Right forelimb (tissue), 1 donor: ENCODE results near the gene MICU1.
"Not testable (repeated sequence)": the region's sequence is repeated elsewhere in the genome, so short reads cannot be mapped to it uniquely, and the experiment has no call there.

Source experiments
- DNase-seq: peaks from one replicate; pipeline ENCODE4 v3.0.0-alpha.2; 2018

The MICU1 gene

DNA sequence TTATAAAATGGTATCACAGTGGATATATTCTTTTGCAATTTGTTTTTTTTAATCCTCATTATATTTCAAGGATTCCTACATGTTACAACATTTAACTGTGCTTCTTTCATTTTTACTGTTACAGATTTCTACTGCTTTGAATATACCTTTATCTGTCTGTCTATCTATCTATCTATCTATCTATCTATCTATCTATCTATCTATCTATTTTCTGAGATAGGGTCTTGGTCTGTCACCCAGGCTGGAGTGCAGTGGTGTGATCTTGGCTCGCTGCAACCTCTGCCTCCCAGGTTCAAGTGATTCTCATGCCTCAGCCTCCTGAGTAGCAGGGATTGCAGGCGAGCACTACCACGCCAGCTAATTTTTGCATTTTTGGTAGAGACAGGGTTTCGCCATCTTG, 194.9 kb downstream of the MICU1 start:
- not testable (repeated sequence) for DNase-seq

DNA sequence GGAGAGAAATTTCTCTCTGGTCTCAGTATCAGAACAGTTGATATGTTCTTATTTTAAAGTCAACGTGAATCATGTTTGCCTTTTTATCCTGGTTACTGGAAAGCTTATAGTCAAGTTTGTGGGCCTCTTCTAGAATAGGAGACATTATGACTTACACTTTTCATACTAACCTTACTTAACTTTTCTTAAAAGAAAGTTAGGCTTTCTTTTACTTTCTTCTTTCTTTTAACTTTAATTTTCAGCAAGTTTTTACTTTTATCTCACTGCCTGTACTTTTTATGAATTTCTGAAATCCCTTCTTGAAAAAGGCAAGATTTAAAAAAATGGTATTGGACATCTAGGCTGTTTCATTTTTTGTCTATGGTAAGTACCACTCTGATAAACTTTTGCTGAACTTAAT, 195.9 kb downstream of the MICU1 start:
- DNase-seq, result no peak

DNA sequence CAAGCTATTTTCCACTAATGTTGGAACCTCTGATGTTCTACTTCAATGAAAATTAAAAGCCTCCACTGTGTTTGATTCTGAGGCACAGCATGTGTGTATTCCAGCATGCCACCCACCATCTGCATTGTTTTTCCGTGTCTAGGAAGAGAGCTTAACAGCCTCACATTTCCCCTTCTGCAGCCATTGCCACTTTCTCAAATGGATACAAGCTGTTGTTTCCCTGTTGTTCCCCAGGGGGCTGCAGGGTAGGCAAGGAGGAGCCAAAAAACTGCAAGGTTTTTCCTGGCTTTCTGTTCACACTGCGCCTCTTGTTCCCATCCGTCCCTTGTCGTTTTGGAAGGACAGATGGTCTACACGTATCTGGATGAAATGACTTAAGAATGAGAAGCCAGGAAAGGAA, 198.9 kb downstream of the MICU1 start:
- DNase-seq, result peak; percentile 50

- no peak for DNase-seq
Observed at GRCh38 chr10:72425133-72425532, 200.7 kb downstream of the MICU1 start.

DNA sequence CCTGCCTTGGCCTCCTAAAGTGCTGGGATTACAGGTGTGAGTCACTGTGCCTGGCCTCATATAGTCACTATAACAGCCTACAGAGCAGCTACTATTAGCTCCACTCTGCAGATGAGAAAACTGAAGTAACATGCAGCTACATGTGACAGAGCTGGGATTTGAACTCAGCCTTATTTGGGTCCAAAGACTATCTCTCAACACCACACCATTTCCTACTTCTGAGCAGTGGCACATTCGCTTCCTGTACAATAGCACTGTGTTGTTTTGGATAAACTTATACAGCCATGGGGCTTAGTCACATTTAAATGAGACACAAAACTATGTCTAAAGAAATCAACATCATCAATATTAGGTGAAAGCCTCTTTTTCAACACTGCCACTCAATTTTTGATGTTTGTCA, 201.3 kb downstream of the MICU1 start:
- no peak for DNase-seq

DNA sequence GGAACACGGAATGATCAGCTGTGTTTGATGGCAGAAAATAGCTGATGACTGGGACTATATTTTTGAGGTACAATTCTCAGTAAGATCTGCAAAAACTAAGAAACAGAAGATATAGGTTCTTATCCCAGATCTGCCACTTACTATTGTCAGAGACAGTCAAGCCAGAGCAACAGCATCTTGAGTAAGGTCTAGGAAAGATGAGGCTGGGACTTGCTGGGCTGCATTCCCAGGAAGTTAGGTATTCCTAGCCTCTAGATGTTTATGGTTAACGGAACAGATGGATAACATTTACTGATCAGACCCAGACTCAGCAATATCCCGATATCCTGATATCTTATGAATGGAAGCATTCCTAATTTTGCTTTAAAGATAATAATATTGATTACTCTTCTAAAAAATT, 202.5 kb downstream of the MICU1 start:
- no peak for DNase-seq

- no peak for DNase-seq
Observed at GRCh38 chr10:72421885-72422540, 203.9 kb downstream of the MICU1 start.

- no peak for DNase-seq
Observed at GRCh38 chr10:72419241-72419640, 206.6 kb downstream of the MICU1 start.

DNA sequence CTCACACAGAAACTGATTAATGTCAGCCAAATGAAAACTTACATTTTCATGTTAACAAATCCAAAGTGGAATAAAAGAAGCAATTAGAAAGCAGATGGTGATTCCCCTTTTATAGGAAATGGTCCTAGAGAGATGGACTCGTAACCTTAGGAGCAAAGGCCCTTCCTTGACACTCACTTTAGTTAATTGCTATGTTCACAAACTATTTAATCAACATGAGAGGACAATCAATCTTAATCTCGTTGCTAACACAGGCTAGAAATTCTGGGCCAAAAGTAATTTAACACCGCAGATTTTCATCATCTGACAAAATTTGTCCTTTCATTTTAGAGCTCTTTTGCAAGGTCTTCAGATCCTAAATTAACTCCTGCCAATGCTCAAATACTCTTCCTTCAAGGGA, 207.2 kb downstream of the MICU1 start:
- no peak for DNase-seq

DNA sequence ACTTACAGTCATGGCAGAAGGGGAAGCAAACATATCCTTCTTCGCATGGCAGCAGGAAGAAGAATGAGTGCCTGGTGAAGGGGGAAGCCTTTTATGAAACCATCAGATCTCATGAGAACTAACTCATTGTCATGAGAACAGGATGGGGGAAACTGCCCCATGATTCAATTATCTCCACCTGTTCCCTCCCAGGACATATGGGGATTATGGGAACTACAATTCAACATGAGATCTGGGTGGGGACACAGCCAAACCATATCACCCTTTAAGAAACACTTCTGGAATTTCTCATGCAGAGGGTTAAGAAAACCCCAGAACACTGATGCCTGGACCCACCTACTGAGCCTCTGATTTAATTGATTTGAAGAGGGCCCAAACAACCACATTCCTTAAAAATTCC, 207.9 kb downstream of the MICU1 start:
- no peak for DNase-seq

DNA sequence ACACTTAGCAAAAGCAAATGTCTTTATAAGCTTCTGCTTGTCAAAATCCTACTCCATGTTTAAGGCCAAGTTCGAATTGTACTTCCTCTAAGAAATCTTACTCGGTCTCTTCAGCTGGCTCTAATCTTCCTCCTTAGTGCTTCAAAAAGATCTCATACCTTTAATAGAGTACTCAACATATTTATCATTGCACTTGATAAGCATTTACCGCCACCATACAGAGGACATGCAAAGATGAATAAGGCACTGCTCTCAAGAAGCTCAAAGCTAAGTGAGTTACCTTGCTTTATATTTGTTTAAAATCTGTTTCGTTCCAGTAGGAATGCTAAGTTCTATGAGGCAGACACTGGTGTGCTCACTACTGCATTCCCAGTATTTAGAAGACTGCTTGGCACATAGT, 209.2 kb downstream of the MICU1 start:
- no peak for DNase-seq

DNA sequence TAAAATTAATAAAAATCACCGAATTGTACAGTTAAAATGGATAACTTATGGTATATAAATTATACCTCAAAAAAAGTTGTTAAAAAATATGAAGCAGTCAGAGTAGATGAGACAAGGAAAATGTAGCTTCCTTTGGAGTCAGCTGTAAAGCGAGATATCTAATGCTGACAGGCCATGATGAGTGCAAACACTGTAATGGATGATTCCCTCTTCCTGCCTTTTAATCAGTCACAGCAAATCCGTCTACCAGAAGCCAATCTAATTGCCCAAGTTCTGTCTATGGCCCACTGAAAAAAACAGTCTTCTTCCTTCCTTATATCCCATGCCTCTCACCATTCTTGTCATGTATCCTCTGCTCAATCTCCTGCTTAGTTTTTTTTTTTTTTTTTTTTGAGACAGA, 211.2 kb downstream of the MICU1 start:
- DNase-seq, result no peak

DNA sequence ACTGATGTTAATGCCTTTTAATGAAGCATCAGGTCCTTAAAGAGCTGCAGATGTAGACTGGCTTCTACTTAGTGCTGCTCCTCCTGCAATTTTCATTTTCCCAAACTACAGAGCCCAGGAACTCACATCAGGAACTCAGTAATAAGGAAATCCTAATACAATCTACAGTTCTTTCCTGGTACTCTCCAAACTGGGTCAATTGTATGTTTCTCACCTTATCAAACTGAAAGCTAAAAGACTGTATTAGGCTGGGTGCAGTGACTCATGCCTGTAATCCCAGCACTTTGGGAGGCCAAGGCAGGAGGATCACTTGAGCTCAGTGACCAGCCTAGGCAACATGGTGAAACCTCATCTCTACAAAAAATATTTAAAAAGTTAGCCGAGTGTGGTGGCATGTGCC, 216.7 kb downstream of the MICU1 start:
- no peak for DNase-seq

DNA sequence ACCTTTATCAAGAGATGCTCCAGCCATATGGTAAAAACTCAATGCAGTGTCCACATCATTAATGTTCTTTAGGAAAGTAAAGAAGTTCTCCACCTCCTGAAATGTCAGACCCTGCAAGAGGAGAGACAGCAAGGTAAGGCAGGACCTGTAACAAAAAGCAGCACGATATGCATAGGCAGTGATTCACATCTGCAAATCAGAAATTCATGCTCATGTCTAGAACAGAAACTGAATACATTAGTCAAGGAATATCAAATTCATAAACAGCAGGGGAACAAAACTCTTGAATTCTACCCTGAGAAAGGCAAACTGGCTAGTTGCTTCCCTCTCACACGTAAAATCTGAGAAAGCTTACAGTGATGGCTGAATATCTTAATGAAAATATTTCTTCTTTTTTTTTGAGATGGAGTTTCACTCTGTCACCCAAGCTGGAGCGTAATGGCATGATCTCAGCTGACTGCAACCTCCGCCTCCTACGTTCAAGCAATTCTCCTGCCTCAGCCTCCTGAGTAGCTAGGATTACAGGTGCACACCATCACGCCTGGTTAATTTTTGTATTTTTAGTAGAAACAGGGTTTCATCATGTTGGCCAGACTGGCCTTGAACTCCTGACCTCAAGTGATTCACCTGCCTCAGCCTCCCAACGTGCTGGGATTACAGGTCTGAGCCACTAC, 217.8 kb downstream of the MICU1 start:
- DNase-seq, result no peak

DNA sequence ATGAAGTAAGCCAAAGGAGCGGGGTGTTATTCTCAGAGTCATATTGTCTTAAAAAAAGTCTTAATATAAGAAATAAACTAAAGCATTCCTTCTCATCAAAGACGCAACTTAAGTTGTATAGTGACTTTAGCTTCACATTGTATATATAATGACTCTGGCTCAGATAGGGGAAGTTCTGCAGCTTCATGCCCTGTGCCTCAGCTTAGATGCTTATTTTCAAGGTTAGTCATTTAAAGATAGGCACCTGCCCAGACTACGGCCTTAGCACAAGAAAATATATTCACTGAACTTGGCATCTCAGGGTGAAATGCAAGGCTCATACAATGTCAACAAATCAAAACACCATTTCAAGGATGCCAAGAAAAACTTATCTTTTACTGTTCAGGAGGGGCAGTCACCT, 218.4 kb downstream of the MICU1 start:
- no peak for DNase-seq

DNA sequence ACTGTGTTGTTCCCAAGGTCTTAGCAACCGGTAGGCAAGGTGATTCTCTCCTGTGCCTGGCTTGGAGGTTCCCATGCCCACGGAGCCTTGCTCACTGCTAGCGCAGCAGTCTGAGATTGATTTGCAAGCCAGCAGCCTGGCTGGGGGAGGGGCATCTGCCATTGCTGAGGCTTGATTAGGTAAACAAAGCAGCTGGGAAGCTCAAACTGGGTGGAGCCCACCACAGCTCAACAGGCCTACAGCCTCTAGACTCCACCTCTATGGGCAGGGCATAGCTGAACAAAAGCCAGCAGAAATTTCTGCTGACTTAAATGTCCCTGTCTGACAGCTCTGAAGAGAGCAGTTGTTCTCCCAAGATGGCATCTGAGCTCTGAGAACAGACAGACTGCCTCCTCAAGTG, 230.3 kb downstream of the MICU1 start:
- not testable (repeated sequence) for DNase-seq

GRCh38 chr10:72392571-72392970, 233.3 kb downstream of the MICU1 start:
- DNase-seq, result no peak

DNA sequence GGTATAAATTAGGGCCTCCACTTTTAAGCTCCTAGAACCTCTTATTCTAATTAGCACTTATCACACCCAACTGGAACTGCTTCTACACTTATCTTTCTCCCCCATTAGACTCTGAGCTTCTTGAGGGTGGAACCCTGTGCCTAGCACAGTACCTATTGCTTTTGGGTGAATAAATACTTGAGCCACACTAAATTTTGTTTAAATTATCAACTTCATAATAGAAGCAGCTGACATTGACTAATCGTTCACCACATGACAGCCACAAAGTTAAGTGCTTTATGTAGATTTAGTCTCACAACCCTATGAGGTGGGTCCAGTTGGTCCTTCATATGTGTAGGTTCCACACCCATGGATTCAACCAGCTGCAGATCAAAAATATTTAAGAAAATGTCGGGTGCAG, 235.1 kb downstream of the MICU1 start:
- no peak for DNase-seq

GRCh38 chr10:72389716-72390115, 236.2 kb downstream of the MICU1 start:
- no peak for DNase-seq

DNA sequence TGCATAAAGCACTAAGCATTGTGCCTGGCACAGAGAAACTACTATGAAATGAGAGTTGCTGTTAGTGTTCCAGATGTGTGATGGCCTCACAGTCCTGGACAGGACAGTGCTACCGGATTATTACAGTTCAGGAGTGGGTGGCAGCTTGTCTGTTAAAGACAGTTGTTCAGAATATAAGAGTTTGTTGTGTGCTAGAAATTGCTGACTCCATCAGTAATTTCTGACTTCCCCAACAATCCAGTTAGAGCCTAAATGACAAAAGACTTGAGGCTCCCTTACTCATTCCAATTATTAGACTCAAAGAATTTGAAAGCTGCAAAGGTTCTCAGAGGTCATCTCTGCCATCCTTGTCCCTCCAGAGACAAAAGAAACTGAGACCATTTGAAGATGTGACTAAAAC, 236.9 kb downstream of the MICU1 start:
- no peak for DNase-seq

DNA sequence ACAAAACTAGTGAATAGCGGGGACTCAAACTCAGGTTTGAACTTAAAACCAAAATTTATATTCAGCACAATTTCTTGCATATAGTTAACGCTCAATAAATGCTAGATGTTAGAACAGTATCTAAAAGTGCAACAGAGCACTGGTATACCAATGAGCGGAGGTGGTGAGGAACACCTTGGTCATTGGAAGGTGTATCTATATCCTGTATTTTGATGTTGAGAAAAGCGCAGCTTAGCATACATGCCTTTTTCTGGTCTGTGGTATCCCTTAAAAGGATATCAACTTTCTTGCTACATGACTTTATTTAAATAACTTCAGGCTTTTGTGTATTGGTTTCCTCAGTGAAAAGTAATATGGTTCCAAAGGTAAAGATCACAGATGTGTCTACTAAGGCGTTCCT, 237.8 kb downstream of the MICU1 start:
- DNase-seq, result no peak

DNA sequence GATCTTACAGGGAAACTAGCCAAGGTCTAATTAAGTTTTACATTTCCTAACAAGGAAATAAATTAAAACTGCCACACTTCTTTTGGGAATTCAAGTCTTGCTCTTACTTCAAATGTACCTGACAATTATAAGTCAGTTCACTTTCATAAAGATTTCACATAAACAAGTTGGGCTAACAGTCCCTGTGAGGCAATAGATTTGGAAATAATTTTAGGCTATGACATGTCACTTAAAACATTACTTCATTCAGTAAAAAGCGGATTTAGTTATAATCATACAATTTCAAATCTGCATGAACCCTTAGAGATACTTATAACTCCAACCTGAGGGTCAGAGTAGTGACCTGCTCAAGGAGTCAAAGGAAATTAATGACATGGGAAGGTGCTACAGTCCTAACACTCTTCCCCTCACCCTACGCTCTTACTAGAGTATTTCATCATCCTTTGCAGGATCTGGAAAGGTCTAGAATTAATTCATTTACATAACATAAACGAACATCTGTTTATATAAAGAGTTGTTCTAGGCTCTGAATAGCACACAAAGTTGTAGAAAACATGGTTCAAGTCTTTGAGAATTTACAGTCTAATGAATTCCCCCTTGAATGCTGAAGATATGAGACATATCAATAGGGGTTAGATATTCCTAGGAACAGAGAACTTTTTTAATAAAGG, 238.8 kb downstream of the MICU1 start:
- DNase-seq, result no peak

- DNase-seq, result no peak
Observed at GRCh38 chr10:72385724-72386123, 240.2 kb downstream of the MICU1 start.

- DNase-seq, result not testable (repeated sequence)
Observed at GRCh38 chr10:72384982-72385381, 240.9 kb downstream of the MICU1 start.
